Measurements from ENCODE around the gene CCR5AS.

CCR5AS gene

GRCh38 chr3:46380471-46381221 is 26.2 kb downstream of the CCR5AS start:
- no peak for DNase-seq (ENCODE audit: low spot score)

- peak; percentile 65 for DNase-seq (ENCODE audit: low spot score)
These were observed 28.4 kb downstream of the CCR5AS start for GRCh38 chr3:46378426-46378942.

- DNase-seq (ENCODE audit: low spot score): no peak
These were observed 31.1 kb downstream of the CCR5AS start for GRCh38 chr3:46375814-46376213.

DNA sequence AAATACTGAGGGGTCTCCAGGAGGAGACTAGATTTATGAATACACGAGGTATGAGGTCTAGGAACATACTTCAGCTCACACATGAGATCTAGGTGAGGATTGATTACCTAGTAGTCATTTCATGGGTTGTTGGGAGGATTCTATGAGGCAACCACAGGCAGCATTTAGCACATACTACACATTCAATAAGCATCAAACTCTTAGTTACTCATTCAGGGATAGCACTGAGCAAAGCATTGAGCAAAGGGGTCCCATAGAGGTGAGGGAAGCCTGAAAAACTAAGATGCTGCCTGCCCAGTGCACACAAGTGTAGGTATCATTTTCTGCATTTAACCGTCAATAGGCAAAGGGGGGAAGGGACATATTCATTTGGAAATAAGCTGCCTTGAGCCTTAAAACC is 31.6 kb downstream of the CCR5AS start:
- DNase-seq (ENCODE audit: low spot score): no peak

DNA sequence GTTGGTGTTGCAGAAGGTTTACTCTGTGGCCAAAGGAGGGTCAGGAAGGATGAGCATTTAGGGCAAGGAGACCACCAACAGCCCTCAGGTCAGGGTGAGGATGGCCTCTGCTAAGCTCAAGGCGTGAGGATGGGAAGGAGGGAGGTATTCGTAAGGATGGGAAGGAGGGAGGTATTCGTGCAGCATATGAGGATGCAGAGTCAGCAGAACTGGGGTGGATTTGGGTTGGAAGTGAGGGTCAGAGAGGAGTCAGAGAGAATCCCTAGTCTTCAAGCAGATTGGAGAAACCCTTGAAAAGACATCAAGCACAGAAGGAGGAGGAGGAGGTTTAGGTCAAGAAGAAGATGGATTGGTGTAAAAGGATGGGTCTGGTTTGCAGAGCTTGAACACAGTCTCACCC is 32.1 kb downstream of the CCR5AS start:
- DNase-seq (ENCODE audit: low spot score): no peak

DNA sequence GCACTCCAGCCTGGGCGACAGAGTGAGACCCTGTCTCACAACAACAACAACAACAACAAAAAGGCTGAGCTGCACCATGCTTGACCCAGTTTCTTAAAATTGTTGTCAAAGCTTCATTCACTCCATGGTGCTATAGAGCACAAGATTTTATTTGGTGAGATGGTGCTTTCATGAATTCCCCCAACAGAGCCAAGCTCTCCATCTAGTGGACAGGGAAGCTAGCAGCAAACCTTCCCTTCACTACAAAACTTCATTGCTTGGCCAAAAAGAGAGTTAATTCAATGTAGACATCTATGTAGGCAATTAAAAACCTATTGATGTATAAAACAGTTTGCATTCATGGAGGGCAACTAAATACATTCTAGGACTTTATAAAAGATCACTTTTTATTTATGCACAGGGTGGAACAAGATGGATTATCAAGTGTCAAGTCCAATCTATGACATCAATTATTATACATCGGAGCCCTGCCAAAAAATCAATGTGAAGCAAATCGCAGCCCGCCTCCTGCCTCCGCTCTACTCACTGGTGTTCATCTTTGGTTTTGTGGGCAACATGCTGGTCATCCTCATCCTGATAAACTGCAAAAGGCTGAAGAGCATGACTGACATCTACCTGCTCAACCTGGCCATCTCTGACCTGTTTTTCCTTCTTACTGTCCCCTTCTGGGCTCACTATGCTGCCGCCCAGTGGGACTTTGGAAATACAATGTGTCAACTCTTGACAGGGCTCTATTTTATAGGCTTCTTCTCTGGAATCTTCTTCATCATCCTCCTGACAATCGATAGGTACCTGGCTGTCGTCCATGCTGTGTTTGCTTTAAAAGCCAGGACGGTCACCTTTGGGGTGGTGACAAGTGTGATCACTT is 34.1 kb downstream of the CCR5AS start:
- DNase-seq (ENCODE audit: low spot score): no peak

DNA sequence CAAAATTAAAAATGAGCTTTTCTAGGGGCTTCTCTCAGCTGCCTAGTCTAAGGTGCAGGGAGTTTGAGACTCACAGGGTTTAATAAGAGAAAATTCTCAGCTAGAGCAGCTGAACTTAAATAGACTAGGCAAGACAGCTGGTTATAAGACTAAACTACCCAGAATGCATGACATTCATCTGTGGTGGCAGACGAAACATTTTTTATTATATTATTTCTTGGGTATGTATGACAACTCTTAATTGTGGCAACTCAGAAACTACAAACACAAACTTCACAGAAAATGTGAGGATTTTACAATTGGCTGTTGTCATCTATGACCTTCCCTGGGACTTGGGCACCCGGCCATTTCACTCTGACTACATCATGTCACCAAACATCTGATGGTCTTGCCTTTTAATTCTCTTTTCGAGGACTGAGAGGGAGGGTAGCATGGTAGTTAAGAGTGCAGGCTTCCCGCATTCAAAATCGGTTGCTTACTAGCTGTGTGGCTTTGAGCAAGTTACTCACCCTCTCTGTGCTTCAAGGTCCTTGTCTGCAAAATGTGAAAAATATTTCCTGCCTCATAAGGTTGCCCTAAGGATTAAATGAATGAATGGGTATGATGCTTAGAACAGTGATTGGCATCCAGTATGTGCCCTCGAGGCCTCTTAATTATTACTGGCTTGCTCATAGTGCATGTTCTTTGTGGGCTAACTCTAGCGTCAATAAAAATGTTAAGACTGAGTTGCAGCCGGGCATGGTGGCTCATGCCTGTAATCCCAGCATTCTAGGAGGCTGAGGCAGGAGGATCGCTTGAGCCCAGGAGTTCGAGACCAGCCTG is 35.1 kb downstream of the CCR5AS start:
- DNase-seq (ENCODE audit: low spot score): no peak

DNA sequence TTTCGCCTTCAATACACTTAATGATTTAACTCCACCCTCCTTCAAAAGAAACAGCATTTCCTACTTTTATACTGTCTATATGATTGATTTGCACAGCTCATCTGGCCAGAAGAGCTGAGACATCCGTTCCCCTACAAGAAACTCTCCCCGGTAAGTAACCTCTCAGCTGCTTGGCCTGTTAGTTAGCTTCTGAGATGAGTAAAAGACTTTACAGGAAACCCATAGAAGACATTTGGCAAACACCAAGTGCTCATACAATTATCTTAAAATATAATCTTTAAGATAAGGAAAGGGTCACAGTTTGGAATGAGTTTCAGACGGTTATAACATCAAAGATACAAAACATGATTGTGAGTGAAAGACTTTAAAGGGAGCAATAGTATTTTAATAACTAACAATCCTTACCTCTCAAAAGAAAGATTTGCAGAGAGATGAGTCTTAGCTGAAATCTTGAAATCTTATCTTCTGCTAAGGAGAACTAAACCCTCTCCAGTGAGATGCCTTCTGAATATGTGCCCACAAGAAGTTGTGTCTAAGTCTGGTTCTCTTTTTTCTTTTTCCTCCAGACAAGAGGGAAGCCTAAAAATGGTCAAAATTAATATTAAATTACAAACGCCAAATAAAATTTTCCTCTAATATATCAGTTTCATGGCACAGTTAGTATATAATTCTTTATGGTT is 35.9 kb downstream of the CCR5AS start, which contains the start of gene CCR5:
TSS of gene CCR5 (plus strand) at position 108 of the 680 bp plus-strand sequence. CDS start 1,957 bp downstream, outside the sequence.
- DNase-seq (ENCODE audit: low spot score): no peak

DNA sequence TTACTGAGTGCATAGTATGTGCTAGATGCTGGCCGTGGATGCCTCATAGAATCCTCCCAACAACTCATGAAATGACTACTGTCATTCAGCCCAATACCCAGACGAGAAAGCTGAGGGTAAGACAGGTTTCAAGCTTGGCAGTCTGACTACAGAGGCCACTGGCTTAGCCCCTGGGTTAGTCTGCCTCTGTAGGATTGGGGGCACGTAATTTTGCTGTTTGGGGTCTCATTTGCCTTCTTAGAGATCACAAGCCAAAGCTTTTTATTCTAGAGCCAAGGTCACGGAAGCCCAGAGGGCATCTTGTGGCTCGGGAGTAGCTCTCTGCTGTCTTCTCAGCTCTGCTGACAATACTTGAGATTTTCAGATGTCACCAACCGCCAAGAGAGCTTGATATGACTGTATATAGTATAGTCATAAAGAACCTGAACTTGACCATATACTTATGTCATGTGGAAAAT is 37.2 kb downstream of the CCR5AS start:
- DNase-seq (ENCODE audit: low spot score): no peak

GRCh38 chr3:46369151-46369550 is 37.7 kb downstream of the CCR5AS start:
- DNase-seq (ENCODE audit: low spot score): no peak

DNA sequence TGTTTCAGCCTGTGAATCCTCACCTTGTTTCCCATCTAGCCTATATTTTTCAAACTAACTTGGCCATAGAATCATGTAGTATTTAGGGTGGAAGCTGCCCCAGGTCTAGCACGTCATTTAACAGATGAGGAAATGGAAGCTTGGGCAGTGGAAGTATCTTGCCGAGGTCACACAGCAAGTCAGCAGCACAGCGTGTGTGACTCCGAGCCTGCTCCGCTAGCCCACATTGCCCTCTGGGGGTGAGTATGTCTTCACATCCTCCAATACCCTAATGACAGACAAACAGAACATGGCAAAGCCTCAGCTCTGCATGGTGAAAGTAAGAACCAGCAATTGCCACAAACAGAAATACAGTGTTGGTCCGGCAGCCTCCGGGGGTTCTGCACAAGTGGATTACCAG is 38.3 kb downstream of the CCR5AS start:
- DNase-seq (ENCODE audit: low spot score): peak; percentile 73

DNA sequence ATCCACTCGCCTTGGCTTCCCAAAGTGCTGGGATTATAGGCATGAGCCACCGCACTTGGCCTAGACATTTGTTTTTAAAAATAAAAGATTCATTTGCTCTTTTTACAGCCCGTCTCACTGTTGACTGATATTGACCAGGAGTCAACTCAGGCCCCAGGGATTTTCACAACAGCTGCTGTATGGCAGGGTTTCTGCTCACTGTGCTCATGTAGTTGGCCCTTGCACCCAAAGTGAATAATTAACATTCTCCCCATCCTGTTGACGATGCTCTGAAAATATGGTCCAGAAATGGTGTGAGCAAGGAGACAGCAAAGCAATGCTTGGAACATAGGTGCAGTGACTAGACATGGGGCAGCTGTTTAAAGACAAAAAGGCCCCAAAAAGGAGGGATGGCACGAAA is 39.1 kb downstream of the CCR5AS start:
- no peak for DNase-seq (ENCODE audit: low spot score)

- DNase-seq (ENCODE audit: low spot score): no peak
These were observed 40.9 kb downstream of the CCR5AS start for GRCh38 chr3:46365737-46366524.

- no peak for DNase-seq (ENCODE audit: low spot score)
These were observed 41.8 kb downstream of the CCR5AS start for GRCh38 chr3:46365041-46365440.

- DNase-seq (ENCODE audit: low spot score): no peak
These were observed 45.2 kb downstream of the CCR5AS start for GRCh38 chr3:46361408-46362283.

GRCh38 chr3:46360907-46361306 is 46.0 kb downstream of the CCR5AS start:
- no peak for DNase-seq (ENCODE audit: low spot score)

- DNase-seq (ENCODE audit: low spot score): no peak
These were observed 47.0 kb downstream of the CCR5AS start for GRCh38 chr3:46359733-46360493.

- no peak for DNase-seq (ENCODE audit: low spot score)
These were observed 48.4 kb downstream of the CCR5AS start for GRCh38 chr3:46358466-46358865.

GRCh38 chr3:46356909-46357308 is 50.0 kb downstream of the CCR5AS start:
- no peak for DNase-seq (ENCODE audit: low spot score)

All from mucosa of gallbladder (tissue), 1 donor.